A673 (cell line): ENCODE results near the gene ATP5MK.

Experiments
- EZH2 ChIP-seq: fragments of 200-600 bp; sonication (generic); IDR thresholded peaks from 2 replicates; pipeline ENCODE4 v1.6.1; 2017; ENCODE audit warnings: borderline replicate concordance, low read depth, mild to moderate bottlenecking, mixed read lengths, antibody characterized with exemption, low read length; ENCODE audit not compliant: poor library complexity, severe bottlenecking
- TF ChIP-seq, protein P1 (sequence below): fragments of 300-800, 200-600 bp; sonication (generic); conservative IDR thresholded peaks from 2 replicates; pipeline ENCODE4 v1.5.1; 2017; ENCODE audit warnings: low read depth, mild to moderate bottlenecking, antibody characterized with exemption, low read length, moderate library complexity, mixed read lengths

DNA sequence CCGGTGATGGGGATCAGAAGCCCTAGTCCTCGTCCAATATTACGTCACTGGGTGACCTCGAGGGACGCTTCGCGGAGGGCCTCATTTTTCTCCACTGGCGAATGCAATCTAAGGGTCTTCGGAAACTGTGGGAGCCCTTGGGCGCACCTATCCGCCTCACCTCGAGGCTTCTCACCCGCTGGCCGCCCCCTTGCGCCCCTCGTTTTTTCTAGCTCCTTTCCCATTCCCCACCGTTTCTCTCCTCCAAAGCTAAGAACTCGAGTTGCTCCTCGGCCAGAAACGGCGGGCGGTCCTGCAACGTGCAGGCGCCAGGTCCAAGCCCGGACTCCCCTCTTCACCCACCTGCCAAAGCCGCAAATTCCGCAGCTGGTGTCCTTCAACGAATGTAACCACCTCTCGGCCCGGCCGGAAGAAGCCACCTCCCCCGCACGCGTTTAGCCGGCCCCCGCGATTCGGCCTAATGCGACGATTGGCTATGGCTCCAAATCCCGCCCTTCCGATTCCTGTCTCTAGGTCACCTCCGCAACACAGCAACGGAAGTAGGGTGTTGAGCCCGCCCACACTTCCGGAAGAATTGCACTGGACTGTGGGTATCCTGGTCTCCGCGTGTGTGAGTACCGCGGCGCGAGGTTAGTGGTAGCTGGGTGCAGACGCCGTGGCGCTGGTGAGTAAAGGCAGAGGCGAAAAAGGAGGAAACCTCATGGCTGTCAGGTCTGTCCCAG lies at the start of gene ATP5MK, which contains the start of gene PDCD11:
- TF ChIP-seq, protein P1, sequence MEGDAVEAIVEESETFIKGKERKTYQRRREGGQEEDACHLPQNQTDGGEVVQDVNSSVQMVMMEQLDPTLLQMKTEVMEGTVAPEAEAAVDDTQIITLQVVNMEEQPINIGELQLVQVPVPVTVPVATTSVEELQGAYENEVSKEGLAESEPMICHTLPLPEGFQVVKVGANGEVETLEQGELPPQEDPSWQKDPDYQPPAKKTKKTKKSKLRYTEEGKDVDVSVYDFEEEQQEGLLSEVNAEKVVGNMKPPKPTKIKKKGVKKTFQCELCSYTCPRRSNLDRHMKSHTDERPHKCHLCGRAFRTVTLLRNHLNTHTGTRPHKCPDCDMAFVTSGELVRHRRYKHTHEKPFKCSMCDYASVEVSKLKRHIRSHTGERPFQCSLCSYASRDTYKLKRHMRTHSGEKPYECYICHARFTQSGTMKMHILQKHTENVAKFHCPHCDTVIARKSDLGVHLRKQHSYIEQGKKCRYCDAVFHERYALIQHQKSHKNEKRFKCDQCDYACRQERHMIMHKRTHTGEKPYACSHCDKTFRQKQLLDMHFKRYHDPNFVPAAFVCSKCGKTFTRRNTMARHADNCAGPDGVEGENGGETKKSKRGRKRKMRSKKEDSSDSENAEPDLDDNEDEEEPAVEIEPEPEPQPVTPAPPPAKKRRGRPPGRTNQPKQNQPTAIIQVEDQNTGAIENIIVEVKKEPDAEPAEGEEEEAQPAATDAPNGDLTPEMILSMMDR: peak; percentile 40; the same call in 1 of the 2 replicates
- TF ChIP-seq EZH2: no peak
